NCI-H446 treated with DMSO at 0.1 percent for 48 hours (cell line): ENCODE data around the gene RECQL5.
"Not testable (repeated sequence)": the region's sequence is repeated elsewhere in the genome, so short reads cannot be mapped to it uniquely, and the experiment has no call there.

Experiments used
- DNase-seq: peaks from one replicate; lab custom pipeline; 2025; lab: John Stamatoyannopoulos, UW

The RECQL5 gene

DNA sequence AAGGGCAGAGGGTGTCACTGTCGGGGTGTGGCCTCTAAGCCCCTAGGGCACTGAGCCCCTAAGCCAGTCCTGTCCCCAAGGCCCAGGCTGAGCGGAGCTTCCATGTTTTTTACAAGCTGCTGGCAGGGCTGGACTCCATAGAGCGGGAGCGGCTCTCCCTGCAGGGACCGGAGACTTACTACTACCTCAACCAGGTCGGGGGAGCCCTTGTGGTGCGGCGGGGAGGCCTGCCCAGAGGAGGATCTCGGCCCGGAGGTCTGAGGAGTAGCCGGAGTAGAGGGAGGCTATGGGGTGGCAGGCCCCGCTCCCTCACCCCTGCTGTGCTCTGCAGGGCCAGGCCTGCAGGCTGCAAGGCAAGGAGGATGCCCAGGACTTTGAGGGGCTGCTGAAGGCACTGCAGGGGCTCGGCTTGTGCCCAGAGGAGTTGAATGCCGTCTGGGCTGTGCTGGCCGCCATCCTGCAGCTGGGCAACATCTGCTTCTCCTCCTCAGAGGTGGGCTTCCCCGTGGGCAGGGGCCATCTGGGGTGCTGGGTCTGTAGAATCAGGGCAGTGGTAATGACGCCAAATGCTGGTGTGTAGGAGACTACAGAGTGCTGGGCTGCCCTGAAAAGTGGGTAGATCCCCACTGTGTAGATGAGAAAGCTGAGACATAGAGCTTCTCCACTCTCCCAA is 74.5 kb downstream of the RECQL5 start:
- no peak for DNase-seq

DNA sequence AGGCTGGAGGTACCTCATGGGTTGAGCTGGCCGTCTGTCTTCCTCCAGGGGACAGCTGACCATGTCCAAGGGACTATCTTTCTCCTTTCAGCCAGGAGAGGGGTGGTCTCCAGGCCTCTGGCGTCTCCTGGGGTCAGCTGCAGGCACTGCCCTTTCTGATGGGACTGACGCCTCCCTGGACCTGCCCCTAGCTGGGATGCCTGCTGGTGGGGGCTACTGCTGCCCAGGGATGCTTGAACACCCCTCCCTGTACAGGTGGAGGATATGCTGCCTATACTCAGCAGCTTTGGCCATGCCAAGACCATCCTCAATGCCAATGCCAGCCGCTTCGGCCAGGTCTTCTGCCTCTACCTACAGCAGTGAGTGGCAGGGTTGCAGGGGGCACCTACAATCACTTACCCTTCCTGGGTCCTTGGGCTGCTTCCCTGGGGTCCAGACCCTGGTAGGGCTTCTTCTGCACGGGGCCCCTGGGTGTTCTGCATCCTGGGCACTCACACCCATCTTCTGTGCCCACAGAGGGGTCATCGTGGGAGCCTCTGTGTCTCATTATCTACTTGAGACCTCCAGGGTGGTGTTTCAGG is 75.1 kb downstream of the RECQL5 start:
- DNase-seq, result no peak

DNA sequence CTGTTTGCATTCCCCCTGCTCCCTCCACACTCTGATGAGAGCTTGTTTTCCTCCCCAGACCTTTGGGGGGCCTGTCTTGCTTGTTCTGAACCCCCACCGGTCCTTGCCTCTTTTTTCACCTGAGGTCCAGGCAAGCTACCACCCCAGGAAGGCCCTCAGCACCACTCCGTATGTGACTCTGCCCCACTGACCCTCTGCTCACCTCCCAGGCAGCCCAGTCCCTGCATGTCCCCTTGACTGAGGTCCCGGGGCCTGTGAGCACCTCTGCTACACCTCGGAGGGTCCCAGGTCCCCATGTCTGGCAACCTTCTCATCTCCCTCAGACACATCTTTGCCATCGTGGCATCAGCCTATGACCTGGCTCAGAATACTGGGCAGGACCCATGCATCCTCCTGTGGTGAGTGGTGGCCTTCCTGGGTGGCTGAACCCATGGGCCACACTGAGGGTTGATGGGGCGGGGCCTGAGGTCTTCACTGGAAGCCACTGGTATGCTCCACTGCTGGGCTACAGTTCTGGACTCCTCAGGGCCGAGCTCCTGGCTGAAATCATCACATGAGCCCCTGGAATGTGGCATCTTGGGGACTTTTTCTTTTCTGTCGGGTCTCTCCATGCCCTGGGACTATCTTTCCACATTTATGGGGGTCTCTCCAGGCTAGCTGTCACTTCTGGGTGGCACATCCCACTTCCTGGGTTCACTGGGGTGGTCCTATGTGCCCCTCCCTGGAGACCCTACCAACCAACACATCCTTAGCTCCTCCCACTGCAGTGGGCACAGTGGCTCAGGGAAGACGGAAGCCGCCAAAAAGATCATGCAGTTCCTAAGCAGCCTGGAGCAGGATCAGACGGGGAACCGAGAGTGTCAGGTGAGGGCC is 75.9 kb downstream of the RECQL5 start:
- no peak for DNase-seq

DNA sequence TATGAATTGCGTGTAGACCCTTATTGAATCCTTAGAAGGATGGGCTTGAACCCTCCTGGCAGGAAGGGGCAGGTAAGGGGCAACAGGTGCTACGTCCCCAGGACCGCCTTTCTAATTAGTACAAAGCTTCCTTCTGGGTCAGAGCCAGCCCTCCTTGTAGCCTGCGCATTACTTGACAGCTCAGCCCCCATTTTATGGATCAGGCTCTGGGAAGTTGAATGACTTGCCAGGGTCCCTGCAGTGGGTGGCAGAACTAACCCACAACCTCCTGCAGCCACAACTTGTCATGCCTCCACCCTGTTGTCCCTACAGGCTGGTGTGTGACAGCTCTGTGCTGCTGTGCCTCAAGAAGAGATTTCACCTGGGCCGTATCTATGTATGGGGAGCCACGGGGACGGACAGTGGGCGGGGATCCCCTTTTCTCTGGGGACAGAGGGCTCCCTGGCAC is 76.6 kb downstream of the RECQL5 start:
- no peak for DNase-seq

DNA sequence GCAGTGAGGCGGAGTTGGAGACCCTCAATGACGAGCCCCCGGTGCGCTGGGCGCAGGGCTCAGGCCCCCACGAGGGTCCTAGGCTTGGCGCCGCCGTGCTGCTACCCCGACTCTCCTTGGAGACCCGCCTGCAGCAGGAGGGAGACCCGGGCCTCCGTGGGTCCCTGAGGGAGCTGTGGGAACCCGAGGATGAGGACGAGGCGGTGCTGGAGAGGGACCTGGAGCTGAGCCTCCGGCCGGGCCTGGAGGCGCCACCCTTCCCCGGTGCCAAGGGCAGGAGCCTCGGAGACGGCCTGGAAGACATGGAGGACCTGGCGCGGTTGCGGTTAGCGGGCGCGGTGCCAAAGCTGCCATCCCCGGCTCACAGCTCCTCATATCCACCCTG is 77.0 kb downstream of the RECQL5 start:
- no peak for DNase-seq

DNA sequence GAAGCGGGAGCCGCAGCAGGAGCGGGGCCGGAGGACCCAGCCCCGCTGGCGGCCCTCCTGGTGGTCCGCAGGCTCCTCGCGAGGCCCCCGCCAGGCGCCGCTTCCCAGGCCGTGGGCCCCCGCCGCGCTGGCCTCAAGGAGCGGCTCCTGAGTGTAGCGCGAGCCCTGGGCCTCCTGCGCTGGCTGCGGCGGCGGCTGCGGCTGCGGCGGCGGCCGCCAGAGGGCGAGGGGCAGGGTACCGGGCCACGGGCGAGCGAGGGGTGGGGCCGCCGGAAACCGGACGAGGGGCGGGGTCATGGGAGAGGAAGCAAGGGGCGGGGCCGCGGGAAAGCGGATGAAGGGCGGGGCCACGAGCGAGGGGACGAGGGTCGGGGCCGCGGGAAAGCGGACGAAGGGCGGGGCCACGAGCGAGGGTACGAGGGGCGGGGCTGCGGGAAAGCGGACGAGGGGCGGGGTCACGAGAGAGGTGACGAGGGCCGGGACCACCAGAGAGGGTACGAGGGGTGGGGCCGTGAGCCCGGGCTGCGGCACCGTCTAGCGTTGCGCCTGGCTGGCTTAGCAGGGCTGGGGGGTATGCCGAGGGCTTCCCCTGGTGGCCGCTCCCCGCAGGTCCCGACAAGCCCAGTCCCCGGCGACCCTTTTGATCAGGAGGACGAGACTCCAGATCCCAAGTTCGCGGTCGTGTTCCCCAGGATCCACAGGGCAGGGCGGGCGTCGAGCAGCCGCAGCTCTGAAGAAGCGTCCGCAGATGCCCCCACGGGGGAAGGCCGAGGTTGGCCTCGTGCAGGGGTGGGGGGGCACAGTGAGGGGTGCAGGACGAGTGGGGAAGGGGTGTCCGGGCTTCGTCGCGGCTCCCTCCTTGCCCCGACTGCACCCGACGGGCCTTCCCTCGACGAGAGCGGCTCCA is 77.7 kb downstream of the RECQL5 start:
- peak; percentile 73 for DNase-seq

DNA sequence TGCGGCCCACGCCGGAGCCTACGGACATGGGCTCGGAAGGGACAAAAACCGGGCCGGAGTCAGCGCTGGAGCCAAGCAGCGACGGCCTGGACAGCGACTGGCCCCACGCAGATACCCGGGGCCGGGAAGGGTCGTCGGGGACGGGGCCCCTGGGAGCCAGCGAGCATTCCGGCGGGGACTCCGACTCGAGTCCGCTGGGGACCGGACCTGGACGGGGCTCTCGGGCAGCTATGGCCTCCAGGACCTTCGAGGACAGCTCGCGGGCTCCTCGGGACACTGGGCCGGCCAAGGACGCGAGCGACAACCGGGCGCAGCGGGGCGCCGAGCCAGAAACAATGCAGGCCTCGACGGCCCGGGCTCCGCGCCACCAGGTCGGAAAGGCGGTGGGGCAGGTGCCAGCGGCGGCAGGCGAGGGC is 78.3 kb downstream of the RECQL5 start:
- no peak for DNase-seq

DNA sequence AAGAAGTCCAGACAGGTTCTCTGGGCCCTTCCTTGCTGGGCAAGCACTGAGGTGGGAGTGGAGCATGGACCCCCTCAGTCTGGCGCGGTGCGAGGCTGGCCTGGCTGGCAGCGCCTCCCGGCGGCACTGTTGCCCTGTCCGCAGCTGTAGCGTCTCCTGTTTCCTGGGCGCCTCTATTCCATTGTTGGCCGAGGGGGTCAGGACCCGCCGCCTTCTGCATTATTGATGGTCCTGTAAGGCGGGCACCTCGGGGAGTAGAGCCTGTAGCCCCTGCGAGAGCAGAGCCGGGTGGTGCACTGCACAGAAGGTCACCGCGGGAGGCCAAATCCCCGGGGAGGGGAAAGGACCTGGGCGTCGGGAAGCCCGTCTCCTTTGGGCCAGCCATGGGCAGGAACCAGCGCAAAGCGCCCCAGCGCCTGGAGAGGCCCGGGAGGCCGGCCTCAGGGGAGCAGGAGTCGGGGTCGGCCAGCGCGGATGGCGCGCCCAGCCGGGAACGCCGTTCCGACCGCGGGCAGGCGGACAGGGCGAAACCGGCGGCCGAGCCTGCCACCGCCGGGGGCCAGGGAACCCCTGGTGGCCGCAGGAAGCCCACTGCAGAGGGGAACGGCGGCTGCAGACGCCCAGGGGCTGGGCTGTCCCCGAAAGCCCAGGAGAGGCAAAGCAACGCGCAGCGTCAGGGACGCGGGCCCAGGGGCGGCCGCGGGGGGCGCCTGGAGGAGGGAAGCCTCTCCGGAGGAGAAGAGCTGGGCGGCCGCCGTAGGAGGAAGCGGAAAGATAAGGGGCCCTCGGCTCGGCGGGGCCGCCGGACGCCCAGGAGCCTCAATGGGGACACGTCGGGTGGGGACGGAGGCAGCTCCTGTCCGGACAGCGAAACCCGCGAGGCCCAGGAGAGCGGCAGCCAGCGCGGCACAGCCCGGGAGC is 79.0 kb downstream of the RECQL5 start, which contains the start of gene MYO15B:
TSS of gene MYO15B (plus strand) at position 126 of the 921 bp plus-strand sequence. CDS start at position 384, 258 bp downstream.
- no peak for DNase-seq

DNA sequence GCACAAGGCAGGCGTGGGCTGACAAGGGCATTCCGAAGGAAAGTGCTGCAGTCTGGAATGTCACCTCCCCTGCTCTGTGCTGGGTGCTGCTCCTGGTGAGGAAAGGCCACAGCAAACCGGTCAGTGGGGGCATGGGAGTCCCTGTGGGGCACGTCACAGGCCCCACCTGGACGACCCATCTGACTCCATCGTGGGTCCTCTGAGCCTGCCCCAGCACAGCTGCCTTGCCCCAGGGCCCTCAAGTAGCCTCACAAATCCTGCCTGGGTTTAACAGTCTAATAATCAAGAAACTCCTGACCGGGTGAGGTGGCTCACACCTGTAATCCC is 82.1 kb downstream of the RECQL5 start:
- DNase-seq, result no peak

DNA sequence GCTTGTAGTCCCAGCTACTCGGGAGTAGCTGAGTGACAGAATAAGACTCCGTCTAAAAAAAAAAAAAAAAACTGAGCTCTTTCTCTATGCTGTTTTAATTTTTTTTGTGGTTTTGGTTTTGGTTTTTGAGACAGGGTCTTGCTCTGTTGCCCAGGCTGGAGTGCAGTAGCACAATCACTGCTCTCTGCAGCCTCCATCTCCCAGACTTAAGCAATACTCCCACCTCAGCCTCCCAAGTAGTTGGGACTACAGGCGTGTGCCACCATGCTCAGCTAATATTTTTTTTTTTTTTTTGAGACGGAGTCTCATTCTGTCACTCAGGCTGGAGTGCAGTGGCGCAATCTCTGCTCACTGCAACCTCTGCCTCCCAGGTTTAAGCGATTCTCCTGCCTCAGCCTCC is 83.8 kb downstream of the RECQL5 start:
- not testable (repeated sequence) for DNase-seq

DNA sequence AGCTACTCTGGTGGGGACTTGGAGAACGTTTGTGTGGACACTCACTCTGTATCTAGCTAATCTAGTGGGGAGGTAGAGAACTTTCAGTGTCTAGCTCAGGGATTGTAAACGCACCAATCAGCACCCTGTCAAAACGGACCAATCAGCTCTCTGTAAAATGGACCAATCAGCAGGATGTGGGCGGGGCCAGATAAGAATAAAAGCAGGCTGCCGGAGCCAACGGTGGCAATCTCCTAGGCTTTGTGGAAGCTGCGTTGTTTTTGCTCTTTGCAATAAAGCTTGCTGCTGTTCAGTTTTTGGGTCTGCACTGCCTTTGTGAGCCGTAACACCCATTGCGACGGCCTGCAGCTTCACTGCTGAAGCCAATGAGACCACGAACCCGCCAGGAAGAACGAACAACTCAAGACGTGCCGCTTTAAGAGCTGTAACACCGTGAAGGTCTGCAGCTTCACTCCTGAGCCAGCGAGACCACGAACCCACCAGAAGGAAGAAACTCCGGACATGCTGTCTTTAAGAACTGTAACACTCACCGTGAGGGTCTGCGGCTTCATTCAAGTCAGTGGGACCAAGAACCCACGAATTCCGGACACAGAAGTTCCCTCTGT is 85.7 kb downstream of the RECQL5 start:
- not testable (repeated sequence) for DNase-seq
